DMS153 (cell line): ENCODE measurements around the gene IFT88.

Experiments used
- DNase-seq: peaks from one replicate; lab custom pipeline; 2025; lab: John Stamatoyannopoulos, UW

The IFT88 gene

DNA sequence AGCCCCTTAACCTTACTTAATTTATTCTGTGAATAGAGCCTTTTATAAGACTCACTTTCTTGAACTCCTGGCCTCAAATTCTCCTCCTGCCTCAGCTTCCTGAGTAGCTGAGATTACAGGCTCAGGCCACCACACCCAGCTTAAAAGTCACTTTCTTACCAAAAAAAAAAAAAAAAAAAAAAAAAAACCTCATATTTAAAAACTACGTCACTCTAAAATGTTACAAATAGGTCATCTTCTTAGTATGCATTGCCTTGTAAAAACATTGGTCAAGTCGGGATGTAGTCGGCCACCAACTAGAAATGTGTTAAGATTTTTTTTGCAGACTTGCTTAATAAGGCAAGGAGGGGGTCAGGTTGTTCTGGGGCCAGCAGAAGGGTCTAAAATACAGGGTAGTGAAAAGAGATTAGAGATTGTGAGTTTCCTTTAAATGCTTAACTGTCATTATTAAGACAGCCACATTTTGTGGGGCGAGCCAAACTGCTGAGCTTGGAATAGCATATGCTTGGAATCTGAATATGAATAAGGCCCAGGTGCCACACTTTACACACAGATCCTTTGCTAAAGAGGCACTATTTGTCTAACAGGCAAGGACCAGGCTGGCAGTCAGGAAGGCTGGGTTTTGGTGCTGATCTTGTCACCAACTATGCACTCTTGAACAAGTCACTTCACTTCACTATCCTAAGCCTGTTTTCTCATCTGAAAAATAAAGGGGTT, 120.1 kb downstream of the IFT88 start:
- DNase-seq = no peak

DNA sequence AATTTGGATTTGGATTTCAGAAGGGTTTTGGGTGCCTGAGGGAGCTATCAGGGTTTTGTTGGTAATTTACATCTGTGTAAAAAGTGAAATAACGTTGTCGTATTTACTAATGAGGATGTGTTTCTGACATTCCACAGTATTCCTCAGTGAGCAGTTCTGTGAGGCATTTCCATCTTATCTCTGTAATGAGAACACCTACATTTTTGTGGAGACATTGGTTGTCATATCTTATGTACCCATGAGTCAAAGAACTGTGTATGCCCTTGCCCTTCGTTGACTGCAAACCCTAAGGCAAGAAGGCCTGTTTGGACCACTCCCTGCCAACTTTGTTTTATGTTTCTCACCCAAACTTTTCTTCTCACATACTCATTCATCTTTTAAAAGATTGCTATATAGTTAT, 122.3 kb downstream of the IFT88 start:
- DNase-seq = no peak

- DNase-seq = no peak
These were observed 124.7 kb downstream of the IFT88 start for GRCh38 chr13:20691616-20692015.

DNA sequence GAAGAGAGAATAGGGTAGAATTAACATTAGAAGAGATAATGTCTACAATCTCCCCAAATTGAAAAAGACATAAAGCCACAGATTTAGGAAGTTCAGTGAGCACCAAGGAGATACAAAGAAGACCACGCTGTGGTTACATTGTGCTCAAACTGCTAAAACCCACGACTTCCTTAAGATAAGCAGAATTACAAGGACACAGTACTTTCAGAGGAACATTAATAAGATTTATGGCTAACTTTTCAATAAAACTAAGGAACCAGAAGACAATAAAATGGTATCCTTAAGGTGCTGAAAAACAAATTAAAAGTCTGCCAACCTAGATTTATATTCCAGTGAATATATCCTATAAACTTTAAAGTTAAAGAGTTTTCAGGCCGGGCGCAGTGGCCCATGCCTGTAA, 129.1 kb downstream of the IFT88 start:
- DNase-seq = no peak

DNA sequence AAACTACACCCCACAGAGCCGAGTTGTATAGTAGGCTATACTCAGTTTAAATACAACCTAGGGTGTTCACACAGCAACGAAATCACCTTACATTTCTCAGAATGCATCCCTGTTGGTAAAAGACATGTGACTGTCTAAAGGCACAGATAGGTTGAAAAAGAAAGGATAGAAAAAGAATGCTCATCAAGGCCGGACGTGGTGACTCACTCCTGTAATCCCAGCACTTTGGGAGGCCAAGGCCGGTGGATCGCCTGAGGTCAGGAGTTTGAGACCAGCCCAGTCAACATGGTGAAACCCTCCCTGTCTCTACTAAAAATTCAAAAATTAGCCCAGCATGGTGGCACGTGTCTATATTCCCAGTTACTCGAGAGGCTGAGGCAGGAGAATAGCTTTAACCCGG, 132.8 kb downstream of the IFT88 start:
- DNase-seq = no peak

- no peak for DNase-seq
These were observed 133.3 kb downstream of the IFT88 start for GRCh38 chr13:20700288-20700687.

- no peak for DNase-seq
These were observed 134.5 kb downstream of the IFT88 start for GRCh38 chr13:20701461-20701860.

DNA sequence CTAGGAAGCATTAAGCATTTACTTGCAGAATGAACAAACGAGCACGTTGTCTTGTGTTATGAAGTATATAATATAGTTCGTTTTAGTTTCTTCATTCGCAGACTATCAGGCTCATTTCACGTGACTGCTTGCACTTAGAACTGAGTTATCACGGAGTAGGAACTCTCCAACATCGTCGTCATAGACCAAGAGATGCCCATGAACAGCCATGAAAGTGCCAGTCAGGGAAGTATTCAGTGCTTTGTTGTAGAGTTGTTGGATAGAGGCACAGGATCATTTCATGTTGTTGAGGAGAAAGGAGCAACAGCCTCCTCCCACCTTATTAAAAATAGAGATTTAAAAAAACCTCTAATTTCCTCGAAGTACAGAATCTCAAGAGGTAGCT, 135.6 kb downstream of the IFT88 start:
- DNase-seq = no peak

- no peak for DNase-seq
These were observed 136.2 kb downstream of the IFT88 start, which contains the start of gene IL17D for GRCh38 chr13:20702915-20703779. Gene IL17D (plus strand): TSS chr13:20703699. CDS start chr13:20704002, 303 bp downstream.

DNA sequence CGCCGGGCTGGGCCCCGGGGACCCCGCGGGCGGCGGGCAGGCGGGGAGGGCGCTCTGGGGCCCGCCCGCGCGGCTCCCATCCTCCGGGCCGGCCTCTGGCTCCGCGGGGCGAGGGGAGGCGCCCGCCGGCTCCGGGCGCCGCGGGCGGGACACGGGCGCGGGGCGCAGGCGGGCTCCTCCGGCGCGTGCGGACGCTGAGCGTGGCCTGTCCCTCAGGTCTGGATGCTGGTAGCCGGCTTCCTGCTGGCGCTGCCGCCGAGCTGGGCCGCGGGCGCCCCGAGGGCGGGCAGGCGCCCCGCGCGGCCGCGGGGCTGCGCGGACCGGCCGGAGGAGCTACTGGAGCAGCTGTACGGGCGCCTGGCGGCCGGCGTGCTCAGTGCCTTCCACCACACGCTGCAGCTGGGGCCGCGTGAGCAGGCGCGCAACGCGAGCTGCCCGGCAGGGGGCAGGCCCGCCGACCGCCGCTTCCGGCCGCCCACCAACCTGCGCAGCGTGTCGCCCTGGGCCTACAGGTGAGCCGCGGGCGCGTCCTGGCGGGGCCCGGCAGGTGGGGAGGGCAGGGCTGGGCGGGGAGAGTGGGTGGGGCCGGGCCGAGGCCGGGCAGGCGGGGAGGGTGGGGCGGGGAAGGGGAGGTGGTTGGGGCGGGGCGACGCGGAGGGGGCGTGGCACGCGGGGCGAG, 137.0 kb downstream of the IFT88 start:
- peak; percentile 85 for DNase-seq

DNA sequence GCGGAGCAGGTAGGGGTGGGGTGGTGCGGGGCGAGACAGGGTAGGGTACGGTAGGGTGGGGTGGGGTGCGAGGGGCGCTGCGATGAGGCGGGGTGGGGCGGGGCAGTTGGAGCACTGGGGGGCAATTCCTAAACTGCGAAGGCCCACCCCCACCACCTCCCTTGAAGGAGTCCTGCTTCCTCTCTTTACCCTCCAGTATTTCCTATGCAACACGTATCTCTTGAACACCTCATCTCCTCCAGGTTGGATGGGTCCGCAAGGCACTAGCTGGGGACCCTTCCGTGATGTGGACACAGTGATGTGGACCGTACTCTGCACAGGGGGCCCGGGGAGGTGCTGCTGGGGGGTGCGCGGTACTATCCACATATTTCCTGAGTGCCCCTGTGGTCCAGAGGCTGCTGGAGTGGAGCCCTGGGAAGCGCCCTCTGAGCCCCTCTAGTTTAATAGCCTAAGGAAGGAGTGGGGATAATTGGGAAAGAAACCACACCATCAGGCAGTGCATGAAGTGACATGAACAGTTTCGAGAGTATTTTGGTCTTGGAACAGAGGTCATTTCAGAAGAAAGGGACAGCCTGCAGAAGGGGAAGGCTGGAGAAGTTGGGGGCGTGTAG, 137.6 kb downstream of the IFT88 start:
- DNase-seq = no peak

DNA sequence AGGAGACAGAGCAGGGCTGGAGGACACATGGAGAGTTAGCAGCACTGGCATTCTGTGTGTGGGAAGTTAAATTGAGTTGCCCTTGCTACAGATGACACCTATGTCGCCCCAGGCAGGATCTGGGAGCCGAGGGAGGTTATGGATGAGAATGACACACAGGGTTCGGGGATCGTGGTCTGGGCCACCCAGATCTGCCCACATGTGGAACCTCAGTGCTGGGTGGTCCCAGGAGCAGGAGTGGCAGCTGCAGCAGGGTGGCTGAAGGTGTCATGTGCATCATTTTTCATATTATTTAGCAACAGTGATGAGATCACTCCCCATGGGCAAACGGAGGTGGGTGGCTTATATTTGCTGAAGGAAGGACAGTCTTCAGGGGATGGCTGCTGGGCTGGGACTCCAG, 139.7 kb downstream of the IFT88 start:
- no peak for DNase-seq

- no peak for DNase-seq
These were observed 141.3 kb downstream of the IFT88 start for GRCh38 chr13:20708216-20708615.

- no peak for DNase-seq
These were observed 142.4 kb downstream of the IFT88 start for GRCh38 chr13:20709369-20709768.

DNA sequence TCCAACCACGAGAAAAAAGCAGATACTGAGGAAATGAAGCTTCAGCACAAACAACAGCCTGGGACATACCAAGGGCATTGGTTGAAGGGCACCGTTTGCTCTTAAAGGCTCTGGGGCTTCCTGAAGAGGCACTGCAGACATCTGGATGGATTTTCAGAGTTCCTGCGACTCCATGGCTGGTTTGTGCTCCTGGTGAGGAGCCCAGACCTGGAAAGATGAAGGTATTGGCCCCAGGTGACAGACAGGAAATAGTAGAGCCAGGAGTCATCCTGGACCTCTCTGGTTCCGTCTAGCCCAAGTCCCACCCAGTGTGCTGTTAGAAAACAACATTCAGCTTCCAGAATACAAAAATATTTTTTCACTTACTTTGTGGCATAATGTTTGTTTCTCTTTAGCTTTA, 142.8 kb downstream of the IFT88 start:
- DNase-seq = no peak

GRCh38 chr13:20711301-20712044, 144.5 kb downstream of the IFT88 start:
- DNase-seq = no peak

- DNase-seq = no peak
These were observed 146.0 kb downstream of the IFT88 start for GRCh38 chr13:20713014-20713376.

DNA sequence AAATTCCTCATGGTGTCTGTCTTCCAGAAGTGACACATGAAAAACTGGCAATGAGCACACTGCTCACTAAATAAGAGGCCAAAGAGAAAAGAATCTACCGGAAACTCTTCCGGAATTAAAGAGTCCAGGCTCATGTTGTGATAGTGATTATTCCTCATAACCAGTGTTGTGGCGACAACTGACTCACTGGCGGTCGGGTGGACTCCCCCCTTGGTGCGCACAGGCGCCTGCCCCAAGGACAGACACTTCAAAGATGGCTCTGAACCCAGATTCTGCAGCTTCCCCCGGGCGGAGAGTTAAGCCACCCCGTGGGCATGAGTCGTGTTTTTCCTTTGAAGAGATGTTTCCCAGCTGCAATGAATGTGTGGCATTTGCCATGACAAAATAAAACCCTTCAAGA, 146.8 kb downstream of the IFT88 start:
- DNase-seq = no peak

- DNase-seq = no peak
These were observed 147.2 kb downstream of the IFT88 start for GRCh38 chr13:20714161-20714560.

GRCh38 chr13:20714563-20715329, 147.8 kb downstream of the IFT88 start:
- no peak for DNase-seq

DNA sequence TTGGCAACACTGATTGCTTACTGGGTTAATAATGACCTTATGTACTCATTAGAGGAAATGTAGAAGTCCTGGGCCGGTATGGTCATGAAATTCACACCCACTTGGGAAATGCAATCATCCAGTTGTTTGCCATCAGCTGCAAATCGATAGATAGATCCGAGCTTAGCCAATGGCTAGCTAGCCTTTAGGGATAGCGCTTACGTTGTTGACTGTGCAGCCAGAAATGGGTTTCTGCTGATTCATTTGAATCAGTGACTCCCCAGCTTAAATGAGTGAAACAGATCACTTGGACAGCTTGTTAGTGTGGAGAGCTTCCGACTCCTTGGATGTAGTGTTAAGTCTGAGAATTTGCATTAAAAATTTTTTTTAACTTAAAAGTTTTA, 148.4 kb downstream of the IFT88 start:
- no peak for DNase-seq
